NB4 (cell line): Measurements from ENCODE around the gene OLFM1.

Experiments
- POLR2A ChIP-seq: IDR thresholded peaks from 2 replicates; pipeline ENCODE4 v1.6.1; 2011; ENCODE audit warnings: mild to moderate bottlenecking; ENCODE audit not compliant: insufficient read length; ENCODE audit errors: extremely low read depth
- TF ChIP-seq, protein P1 (sequence below): IDR thresholded peaks from one replicate; pipeline ENCODE4 v1.5.1; 2012; ENCODE audit warnings: low read depth, low read length

DNA sequence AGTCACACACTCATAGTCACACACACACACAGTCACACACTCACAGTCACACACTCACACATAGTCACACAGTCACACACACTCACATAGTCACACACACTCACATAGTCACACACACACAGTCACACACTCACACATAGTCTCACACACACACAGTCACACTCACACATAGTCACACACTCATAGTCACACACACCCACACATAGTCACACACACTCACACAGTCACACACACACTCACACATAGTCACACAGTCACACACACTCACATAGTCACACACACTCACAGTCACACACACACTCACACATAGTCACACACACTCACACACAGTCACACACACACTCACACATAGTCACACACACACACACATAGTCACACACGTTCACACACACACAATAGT lies 4.1 kb downstream of the OLFM1 start:
- TF ChIP-seq, protein P1, sequence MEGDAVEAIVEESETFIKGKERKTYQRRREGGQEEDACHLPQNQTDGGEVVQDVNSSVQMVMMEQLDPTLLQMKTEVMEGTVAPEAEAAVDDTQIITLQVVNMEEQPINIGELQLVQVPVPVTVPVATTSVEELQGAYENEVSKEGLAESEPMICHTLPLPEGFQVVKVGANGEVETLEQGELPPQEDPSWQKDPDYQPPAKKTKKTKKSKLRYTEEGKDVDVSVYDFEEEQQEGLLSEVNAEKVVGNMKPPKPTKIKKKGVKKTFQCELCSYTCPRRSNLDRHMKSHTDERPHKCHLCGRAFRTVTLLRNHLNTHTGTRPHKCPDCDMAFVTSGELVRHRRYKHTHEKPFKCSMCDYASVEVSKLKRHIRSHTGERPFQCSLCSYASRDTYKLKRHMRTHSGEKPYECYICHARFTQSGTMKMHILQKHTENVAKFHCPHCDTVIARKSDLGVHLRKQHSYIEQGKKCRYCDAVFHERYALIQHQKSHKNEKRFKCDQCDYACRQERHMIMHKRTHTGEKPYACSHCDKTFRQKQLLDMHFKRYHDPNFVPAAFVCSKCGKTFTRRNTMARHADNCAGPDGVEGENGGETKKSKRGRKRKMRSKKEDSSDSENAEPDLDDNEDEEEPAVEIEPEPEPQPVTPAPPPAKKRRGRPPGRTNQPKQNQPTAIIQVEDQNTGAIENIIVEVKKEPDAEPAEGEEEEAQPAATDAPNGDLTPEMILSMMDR, result no peak
- no peak for TF ChIP-seq POLR2A
